ENCODE measurements around the gene HIRIP3. TPM values are rescaled to one million over a fixed set of nuclear protein-coding genes. Genes with fewer than 3 reads are reported as not detected.

Gene HIRIP3
- polyA plus RNA-seq, 1 donor: 16.4 TPM

DNA sequence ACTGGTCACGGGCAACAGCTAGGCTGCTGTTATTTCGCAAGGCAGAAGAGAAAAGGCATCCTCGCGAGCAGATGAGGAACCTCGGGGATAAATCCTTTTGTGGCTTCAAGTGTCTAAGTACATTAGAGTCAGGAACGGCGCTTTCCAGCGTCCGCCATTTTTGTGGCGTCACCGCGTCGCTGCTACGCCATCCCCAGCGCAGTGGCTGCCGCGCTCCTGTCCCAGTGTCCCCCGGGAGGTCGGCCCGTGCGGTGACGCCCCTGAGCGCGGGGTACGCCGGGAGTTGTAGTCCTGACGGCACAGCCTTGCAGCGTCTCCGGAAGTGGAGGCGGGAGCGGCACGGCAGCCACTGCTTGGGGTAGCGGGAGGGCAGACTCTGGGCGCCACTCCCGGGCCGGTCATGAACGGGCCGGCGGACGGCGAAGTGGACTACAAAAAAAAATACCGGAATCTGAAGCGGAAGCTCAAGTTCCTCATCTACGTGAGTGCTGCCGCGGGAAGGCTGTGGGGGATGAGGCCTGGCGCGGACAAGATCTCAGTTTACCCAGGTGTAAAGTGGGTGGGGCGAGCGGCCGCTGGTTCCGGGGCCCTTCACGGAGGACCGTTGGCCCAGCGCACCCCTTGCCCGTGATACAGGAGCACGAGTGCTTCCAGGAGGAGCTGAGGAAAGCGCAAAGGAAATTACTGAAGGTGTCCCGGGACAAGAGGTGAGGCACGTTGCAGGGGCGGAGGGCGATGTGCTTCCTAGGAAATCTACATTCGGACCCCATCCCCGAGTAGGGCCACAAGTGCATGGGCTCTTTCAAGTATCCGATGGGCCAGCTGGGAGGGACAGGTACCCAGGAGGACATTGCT is 721 bp upstream of the HIRIP3 start, which contains the start of gene INO80E:
TSS of gene INO80E (plus strand) at position 331 of the 855 bp plus-strand sequence. CDS start at position 401, 70 bp downstream.
- peak; percentile 97 for DNase-seq

DNA sequence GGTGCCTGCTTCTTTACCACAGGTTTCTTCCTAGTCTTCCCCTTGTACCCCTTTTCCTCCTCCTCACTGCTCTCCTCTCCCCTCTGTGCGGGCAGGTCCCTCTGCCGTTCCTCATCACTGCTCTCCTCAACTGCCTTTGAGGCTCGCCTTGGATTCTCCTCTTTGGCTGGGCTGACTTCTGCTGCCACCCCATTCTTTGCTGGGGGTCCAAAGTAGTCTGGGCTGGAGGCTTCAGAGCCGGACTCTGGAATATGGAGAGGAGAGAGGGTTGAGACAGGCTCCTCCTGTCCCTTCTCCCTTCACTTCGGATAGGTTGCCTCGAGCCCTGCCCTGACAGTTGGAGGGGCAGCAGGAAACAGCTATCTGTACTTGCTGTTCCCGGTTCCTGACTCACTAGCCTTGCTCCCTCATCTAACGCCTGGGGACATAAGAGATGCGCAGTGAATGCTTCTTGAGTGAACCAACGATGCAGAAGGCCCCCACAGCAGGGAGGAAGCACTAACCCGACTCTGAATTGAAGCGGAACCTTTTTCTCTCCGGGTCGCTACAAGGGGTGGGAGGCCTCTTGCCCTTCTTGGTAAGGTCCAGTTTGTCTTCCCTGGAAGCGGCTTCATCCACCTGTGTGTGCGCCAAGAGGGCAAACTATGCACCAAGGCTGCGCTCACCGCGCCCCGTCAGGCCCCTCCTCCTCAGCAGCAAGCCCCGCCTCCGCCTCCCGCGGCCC is 655 bp downstream of the HIRIP3 start:
- no peak for DNase-seq

DNA sequence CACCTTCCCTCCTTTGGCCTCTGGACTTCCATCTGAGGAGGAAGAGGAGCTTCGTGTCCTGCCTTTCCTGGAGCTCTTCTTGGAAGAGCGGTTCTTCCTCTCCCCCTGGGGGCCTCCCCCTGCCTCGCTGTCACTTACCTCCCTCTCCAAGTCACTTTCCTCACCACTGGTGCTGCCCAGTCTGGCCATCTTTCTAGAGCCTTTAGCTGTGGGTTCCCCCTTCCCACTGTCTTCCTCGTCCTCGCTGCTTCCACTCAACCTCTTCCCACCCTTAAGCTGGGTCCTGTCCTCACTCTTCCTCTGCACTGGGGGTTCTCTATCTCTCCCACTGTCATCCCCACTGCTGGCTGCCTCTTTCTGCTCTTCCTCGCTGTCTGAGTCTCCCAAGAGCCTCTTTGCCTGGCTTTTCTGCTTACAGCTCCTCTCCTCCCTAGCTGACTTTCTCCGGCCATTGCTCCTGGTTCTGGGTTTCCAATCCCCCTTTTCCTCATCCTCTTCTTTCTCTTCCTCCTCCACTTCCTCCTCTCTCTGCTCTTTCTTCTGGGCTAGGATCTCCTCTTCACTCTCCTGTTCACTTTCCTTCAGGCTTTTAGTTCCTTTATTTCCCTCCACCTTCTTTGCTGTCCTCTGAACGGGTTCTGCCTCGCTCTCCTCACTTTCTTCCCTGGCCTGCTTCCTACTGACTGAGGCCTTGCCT is 1.4 kb downstream of the HIRIP3 start:
- no peak for DNase-seq

DNA sequence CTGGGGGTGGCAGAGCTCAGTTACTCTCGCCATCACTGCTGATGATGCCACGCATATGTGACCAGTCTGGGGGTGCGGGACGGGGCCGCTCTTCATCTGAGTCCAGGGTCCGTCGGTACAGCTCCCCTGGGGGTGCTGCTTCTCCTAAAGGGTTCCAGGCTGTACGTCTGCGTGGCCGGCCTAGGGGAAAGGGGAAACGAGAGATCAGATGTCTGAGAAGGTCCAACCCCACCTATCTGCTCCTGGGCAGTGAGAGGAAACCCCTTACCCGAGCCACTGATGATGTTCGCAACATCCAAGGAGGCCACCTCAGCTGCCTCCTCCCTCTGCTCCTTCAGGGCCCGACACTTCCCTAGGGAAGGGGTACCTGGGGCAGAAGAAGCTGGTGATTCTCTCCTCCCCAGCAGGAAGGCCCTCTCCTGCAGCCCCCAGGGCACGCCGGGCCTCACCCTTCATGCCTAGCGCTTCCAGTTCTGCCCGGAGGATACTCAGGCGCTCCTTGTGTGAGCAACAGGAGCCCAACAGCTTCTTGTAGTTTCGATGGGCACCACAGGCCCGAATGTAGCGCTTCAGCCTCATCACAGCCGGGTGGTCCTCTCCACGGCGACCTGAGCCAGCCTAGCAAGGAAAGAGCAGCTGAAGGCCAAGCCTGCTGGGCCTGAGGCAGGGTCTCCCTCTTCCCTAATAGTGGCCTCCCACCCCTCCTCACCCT is 2.1 kb downstream of the HIRIP3 start:
- no peak for DNase-seq

DNA sequence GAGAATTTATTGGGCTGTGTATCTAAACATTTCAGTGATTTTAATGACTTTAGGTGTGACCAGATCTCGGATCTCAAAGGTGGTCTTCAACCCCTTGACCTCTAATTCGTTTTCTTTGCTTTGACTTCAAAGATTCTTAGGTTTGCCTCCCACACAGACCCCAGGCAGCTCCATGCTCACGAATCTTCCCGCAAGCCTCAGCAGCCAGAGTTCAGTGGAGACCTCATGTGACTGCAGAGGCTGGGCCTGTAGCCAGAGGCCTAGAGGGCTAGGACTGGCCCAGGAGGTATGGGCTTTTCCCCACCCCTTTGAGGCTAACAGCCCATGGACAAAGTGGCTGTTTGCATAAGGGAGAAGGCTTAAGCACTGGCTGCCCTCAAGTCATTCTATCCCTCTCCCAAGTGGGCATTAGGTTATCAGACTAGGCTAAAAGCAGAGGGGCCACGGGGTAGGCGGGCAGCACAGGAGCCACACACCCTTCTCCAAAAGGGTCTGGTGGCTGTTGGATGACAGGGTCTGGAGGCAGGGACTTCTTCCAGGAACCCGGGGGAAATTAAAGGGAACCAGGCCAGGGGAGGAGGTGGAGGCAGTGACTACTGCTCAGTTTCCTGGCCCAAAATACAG is 3.0 kb downstream of the HIRIP3 start:
- DNase-seq: no peak

DNA sequence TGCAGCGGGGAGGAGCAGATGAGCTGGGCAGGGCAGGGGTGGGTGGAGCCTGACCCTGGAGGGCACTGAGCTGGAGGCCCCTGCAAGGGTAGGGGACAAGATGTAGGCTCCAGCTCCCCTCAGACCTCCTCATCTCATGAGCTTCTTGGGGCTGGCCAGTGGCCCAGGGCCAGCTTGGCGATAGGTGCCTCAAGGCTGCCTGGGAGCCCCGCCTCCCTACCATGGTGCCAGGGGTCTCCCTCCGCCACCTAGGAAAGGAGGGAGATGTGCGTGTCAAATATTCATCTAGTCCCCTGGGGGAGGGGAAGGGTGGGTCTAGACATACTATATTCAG is 3.9 kb downstream of the HIRIP3 start:
- no peak for DNase-seq

DNA sequence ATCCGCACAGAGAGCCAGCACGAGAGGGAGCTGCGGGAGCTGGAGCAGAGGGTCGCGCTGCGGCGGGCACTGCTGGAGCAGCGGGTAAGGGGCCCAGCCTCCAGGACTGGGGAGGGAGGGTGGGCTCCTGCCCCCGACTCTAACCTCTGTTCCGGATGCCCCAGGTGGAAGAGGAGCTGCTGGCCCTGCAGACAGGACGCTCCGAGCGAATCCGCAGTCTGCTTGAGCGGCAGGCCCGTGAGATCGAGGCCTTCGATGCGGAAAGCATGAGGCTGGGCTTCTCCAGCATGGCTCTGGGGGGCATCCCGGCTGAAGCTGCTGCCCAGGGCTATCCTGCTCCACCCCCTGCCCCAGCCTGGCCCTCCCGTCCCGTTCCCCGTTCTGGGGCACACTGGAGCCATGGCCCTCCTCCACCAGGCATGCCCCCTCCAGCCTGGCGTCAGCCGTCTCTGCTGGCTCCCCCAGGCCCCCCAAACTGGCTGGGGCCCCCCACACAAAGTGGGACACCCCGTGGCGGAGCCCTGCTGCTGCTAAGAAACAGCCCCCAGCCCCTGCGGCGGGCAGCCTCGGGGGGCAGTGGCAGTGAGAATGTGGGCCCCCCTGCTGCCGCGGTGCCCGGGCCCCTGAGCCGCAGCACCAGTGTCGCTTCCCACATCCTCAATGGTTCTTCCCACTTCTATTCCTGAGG is 4.4 kb downstream of the HIRIP3 start:
- no peak for DNase-seq

DNA sequence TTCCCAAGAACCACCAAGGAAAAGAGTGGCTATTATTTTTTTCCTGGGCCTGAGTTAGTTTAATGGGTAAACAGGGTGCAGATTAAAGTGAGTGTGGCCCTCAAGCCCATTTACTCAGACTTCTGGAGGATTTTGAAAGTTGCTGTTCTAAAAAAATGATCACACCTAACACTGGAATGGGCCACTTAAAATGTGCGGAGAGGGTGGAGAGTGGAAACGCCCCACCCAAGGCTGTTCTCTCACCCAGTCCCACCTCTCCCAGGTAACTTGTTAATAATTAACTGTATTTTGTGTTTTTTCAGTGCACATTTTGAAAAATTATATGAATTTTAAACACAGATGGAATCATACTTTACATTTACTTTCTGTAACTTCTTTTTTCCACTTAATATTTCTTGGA is 5.4 kb downstream of the HIRIP3 start:
- no peak for DNase-seq

DNA sequence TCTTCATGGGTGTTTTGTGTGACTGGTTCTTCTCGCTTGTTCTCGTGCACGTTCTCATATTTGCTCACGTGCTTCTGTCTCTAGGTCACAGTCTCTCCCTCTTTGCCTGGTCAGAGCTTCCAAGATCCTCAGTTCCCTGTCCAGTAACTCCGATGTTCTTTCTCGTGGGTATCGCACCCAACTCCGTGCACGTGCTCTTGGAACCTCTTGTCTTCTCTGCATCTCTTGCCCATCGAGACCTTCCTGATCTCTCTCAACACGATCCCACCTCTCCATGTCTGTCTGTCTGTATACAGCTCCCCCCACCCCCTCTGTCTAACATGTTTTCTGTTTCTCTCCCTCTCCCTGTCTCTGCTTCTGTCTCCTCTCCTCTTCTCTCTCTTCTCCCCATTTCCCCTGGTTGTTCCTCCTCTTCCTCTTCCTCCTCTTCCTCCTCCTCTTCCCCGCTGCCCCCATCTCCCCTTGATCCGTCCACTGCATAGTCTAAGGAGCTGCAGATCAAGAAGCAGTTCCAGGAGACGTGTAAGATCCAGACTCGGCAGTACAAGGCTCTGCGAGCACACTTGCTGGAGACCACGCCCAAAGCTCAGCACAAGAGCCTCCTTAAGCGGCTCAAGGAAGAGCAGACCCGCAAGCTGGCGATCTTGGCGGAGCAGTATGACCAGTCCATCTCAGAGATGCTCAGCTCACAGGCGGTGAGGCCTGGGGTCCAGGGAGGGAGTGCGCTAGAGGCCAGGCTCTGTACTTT is 6.1 kb downstream of the HIRIP3 start:
- DNase-seq: no peak

DNA sequence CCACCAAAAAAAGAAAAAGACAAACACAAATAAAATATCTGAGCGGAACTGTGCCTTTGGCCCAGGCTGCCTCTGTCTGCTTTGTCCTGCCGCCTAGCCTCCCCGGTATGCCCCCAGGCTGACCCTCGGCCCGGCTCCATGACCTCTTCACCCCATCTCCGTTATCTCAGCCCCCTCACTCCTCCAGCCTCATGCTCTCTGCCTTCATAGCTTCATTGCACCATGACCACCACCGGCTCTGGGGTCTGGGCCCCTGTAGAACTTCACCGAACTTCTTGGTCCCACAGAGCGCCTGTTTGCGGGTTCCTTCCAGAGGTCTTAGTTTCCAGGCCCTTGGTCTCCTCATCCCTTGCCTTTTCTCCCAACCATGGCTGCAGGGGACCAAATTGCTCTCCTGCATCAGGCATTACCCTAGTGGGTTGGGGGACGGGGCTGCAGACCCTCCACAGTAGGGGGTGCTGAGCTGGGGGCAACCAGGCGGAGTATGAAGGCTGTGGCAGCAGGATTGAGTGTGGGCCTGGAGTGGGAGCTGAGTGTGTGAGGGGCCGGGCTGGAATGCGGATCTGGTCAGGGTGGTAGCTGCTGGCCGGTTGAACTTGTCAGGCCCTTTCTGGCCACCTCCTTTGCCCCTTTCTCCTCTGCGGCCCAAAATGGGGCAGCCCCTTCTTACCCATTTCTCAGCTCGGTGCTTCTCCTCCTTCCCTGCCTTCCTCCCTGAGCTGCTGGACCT is 6.9 kb downstream of the HIRIP3 start:
- no peak for DNase-seq

DNA sequence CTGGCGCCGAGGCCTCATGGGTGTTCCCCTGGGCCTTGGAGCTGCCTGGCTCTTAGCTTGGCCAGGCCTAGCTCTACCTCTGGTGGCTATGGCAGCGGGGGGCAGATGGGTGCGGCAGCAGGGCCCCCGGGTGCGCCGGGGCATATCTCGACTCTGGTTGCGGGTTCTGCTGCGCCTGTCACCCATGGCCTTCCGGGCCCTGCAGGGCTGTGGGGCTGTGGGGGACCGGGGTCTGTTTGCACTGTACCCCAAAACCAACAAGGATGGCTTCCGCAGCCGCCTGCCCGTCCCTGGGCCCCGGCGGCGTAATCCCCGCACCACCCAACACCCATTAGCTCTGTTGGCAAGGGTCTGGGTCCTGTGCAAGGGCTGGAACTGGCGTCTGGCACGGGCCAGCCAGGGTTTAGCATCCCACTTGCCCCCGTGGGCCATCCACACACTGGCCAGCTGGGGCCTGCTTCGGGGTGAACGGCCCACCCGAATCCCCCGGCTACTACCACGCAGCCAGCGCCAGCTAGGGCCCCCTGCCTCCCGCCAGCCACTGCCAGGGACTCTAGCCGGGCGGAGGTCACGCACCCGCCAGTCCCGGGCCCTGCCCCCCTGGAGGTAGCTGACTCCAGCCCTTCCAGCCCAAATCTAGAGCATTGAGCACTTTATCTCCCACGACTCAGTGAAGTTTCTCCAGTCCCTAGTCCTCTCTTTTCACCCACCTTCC is 7.9 kb downstream of the HIRIP3 start:
- no peak for DNase-seq

DNA sequence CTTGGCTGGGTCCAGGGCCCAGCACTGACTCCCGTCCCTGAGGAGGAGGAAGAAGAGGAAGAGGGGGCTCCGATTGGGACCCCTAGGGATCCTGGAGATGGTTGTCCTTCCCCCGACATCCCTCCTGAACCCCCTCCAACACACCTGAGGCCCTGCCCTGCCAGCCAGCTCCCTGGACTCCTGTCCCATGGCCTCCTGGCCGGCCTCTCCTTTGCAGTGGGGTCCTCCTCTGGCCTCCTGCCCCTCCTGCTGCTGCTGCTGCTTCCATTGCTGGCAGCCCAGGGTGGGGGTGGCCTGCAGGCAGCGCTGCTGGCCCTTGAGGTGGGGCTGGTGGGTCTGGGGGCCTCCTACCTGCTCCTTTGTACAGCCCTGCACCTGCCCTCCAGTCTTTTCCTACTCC is 8.5 kb downstream of the HIRIP3 start:
- no peak for DNase-seq

DNA sequence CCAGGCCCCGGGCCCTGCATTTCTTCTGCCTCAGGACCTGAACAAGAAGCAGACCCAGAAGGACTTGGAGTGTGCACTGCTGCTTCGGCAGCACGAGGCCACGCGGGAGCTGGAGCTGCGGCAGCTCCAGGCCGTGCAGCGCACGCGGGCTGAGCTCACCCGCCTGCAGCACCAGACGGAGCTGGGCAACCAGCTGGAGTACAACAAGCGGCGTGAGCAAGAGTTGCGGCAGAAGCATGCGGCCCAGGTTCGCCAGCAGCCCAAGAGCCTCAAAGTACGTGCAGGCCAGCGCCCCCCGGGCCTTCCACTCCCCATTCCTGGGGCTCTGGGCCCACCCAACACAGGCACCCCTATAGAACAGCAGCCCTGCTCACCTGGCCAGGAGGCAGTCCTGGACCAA is 9.2 kb downstream of the HIRIP3 start:
- no peak for DNase-seq

DNA sequence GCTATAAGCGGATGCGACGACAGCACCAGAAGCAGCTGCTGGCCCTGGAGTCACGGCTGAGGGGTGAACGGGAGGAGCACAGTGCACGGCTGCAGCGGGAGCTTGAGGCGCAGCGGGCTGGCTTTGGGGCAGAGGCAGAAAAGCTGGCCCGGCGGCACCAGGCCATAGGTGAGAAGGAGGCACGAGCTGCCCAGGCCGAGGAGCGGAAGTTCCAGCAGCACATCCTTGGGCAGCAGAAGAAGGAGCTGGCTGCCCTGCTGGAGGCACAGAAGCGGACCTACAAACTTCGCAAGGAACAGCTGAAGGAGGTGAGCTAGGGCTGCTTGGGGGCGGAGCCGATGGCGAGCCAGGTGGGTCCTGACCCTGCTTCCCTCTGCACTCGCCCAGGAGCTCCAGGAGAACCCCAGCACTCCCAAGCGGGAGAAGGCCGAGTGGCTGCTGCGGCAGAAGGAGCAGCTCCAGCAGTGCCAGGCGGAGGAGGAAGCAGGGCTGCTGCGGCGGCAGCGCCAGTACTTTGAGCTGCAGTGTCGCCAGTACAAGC is 10.1 kb downstream of the HIRIP3 start:
- no peak for DNase-seq

DNA sequence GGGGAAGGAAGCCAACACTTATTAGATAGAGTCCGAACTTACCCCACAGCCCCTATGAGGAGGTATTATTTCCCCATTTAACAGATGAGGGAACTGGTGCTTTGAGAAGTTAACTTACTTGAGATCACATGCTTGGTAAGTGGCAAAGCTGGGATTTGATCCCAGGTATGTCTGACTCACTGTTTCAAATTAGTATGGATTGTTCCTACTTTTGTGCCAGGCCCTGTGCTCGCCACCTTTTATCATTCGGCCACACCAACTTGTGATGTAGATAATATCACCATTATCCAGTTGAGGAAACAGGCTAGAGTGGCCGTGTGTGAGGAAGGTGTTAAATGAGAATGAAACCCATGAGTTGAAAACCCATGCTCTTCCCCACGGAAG is 10.7 kb downstream of the HIRIP3 start:
- no peak for DNase-seq

DNA sequence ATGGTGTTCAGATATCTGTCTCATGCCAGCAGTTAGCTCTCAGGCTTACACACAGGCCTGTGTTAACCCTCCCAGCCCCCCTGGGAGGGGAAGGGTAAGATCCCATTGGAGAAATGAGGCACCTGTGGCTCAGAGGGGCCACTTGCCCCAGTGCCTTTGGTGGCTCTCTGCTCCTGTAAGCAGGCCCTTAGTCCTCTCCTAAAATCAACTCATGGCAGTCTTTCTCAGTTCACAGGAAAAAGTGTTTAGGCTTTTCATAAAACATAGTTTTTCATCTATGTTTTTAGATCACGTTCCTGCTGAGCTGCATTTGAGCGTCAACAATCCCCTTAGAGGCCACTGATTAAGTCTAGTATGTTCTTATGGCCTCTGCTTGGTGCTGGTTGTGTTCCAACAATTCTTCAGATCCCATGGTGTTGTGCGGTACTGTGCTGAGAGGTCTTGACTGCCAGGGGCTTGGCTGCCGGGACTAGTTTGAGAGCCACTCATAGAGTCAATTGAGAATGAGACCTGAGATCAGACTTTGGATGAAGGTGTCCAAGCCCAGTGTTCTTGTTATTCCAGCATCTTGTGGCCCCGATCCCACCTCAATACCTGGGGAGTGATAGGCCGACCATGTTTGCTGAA is 11.2 kb downstream of the HIRIP3 start:
- DNase-seq: no peak

DNA sequence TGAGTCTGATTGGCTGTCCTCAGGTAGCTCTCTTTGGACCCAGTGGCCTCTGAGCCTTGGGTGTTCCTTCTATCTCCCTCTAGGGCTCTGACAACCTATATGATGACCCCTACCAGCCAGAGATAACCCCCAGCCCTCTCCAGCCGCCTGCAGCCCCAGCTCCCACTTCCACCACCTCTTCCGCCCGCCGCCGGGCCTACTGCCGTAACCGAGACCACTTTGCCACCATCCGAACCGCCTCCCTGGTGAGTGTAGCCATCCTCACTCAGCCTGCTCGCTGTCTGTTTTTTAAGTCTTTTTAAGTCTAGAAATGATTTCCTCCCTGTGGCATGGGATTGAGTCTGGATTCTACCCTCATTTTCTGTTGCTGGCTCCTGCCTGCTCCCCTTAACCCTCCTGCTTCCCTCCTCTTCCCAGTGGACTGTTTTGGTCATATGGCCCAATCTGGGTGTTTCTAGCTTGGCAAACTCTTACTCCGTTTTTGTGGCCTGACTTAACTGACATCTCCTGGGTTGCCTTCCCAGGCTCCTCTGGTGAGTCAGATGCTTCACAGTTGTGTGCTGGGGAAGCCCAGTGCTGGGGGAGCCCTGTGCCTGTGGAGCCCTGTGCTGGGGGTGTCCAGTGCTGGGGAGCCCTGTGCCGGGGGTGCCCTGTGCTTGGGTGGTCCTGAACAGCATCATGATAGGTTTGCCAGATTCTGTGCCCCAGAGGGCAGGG is 11.8 kb downstream of the HIRIP3 start:
- DNase-seq: no peak

Measured in hindlimb muscle (tissue), 1 donor.